Thoracic aorta endothelial cell (primary cell): ENCODE results near the gene TENT5A. TPM values are rescaled to one million over a fixed set of nuclear protein-coding genes. Genes with fewer than 3 reads are reported as not detected.

Experiments used
- small RNA-seq: library from RNA; depleted of rRNA; stranded (forward); fragments of <200 nt; gene quantifications from one replicate; pipeline ENCODE3, GENCODE V24; 2012
- total RNA-seq: library from RNA; depleted of rRNA; stranded (reverse); fragments of >200 nt; gene quantifications from 2 replicates; pipeline ENCODE4 v1.2.3, GENCODE V29; 2012

TENT5A gene
- 15.2 and 15.8 TPM in 2 replicates for total RNA-seq

DNA sequence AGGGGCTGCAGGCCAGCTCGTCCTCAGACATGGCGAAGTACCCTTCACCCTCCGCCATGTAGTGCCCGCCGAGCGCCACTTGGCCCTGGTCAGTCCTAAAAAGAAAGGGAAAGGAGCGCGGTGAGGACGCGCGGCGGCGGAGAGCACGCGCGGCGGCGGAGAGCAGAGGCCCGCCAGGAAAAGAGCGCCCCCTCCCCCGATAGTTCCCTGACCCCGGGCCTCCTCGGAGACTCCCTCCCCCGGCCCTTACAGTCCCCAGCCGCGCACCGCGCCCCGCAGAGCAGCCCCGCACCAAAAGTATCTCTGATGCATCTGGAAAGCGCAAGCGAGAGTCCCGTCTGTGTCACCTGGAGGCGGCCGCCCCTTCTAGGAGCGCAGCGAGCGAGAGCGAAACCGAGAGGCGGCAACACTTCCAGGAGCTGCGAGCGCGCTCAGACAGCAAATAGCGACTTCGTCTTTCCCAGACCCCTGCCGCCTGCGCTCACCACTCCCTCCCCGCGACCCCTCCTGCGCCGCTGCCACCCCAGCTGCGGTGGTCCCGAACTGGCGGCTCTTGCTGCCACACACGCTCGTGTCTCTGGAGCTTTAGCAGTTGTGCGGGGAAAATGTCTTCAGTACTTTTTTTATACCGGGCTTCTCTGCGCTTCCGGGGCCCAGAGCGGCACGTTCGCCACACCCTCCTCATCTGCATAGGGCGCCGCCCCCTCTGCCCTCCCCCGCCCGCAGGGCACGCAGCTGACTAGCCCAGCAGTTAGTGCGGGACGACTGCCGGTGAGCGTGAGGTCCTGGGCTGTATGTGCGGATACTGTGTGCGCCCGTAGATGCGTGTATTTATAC is at the start of gene TENT5A:
Gene TENT5A (minus strand): TSS at position 598 of the 837 bp plus-strand sequence. CDS start 540 bp downstream, at position 58.

Small RNAs within 50 kb of the gene (small RNA-seq; reads per million reads assigned to genes)
- not detected for gene AL078599.1
- gene RF00156 = not detected
